SK-N-MC (cell line): ENCODE data around the gene KNOP1.

Experiments used
- EZH2 ChIP-seq: fragments of 200-600 bp; sonication (generic); IDR thresholded peaks from one replicate; pipeline ENCODE4 v1.6.1; 2017; ENCODE audit warnings: antibody characterized with exemption
- FOXP2 ChIP-seq: optimal IDR thresholded peaks from 2 replicates; pipeline ENCODE3; 2011; ENCODE audit warnings: mild to moderate bottlenecking, moderate library complexity; ENCODE audit not compliant: insufficient read depth; ENCODE audit errors: extremely low read length, control extremely low read depth
- POLR2AphosphoS5 ChIP-seq: IDR thresholded peaks from 2 replicates; pipeline ENCODE4 v1.6.1; 2012; ENCODE audit warnings: mild to moderate bottlenecking, low read depth, low read length, borderline replicate concordance

- no peak for TF ChIP-seq POLR2AphosphoS5
- no peak for TF ChIP-seq EZH2
- no peak for TF ChIP-seq FOXP2
Measured at GRCh38 chr16:19767497-19767896, 49.5 kb upstream of the KNOP1 start.
